ENCODE data around the gene DOCK2.

The DOCK2 gene

DNA sequence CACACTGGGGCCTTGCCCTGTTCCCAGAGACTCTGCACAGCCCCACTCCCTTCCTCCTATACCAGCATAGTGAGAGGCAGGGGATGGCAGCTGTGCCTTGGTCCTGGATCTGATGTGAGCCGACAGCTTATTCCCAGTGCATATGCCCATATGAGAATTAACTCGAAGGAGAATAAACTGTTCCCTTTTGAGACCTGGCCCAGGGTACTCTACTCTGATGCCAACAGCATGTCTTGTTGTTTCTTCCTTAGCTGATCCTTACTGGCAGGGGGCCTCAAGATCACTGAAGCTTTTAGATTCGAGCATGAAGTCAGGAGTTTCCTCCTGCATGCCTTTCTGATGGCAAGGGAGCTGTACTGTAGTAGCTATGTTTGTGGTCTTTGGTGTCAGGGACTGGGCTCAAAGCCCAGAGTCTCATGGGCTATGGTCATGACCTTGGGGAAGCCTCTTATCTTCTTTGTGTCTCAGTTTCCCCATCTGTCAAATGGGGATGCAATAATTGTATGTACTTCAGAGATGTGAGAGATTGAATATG lies 57.1 kb downstream of the DOCK2 start:
- H3K27me3 Mint-ChIP-seq (ENCODE audit: low read depth, poor library complexity), result peaks cover 44% of the 10 kb centered on the region
- H3K27ac Mint-ChIP-seq, result no peak overlapping the region
- H3K4me1 Mint-ChIP-seq, result peaks cover 15% of the 10 kb centered on the region
- no peak overlapping the region for H3K4me3 Mint-ChIP-seq
- DNase-seq, result no peak
- H3K36me3 Mint-ChIP-seq (ENCODE audit: low read depth), result no peaks in the 10 kb centered on the region
- H3K9me3 Mint-ChIP-seq, result no peaks in the 10 kb centered on the region
- TF ChIP-seq, protein P1, sequence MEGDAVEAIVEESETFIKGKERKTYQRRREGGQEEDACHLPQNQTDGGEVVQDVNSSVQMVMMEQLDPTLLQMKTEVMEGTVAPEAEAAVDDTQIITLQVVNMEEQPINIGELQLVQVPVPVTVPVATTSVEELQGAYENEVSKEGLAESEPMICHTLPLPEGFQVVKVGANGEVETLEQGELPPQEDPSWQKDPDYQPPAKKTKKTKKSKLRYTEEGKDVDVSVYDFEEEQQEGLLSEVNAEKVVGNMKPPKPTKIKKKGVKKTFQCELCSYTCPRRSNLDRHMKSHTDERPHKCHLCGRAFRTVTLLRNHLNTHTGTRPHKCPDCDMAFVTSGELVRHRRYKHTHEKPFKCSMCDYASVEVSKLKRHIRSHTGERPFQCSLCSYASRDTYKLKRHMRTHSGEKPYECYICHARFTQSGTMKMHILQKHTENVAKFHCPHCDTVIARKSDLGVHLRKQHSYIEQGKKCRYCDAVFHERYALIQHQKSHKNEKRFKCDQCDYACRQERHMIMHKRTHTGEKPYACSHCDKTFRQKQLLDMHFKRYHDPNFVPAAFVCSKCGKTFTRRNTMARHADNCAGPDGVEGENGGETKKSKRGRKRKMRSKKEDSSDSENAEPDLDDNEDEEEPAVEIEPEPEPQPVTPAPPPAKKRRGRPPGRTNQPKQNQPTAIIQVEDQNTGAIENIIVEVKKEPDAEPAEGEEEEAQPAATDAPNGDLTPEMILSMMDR (IDR thresholded peaks at IDR 0.05), result no peak

DNA sequence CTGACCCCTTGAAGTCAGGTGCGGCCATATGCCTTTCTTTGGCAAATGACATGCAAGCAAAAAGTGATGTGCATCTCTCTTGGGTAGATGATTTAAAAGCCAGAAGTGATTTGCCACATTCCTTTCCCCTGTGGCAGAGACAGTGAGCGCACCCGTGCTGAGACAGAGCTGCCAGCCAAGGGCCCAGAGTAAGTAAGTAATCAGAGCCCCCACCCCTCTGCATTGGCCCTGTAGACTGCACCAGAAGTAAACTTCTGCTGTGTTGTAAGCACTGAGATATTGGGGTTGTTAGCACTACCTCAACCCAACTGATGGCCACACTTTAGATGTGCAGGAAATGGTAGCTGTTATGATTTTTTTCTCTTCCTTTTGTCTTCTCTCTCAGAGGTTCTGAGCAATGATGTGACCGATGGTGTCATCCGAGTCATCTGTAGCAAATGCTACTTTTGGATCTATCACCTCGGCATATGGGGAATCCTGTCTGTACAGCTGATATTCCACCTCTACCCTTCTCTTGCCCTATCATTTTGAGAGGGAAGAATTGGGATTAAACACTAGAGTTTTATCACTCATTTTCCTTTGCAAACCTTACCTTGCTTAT lies 58.0 kb downstream of the DOCK2 start:
- Mint-ChIP-seq H3K27ac (no peak overlapping the region), H3K36me3 (ENCODE audit: low read depth) (no peaks in the 10 kb centered on the region), H3K4me3 (no peak overlapping the region), H3K4me1 (peaks cover 15% of the 10 kb centered on the region), H3K9me3 (no peaks in the 10 kb centered on the region), H3K27me3 (ENCODE audit: low read depth, poor library complexity) (peaks cover 40% of the 10 kb centered on the region)
- TF ChIP-seq, protein P1 (IDR thresholded peaks at IDR 0.05), result no peak
- DNase-seq, result no peak

- Mint-ChIP-seq H3K4me1 (peaks cover 15% of the 10 kb centered on the region), H3K27me3 (ENCODE audit: low read depth, poor library complexity) (peaks cover 33% of the 10 kb centered on the region), H3K9me3 (no peaks in the 10 kb centered on the region), H3K36me3 (ENCODE audit: low read depth) (no peaks in the 10 kb centered on the region), H3K4me3 (no peak overlapping the region), H3K27ac (no peak overlapping the region)
- no peak for DNase-seq
- TF ChIP-seq, protein P1 (IDR thresholded peaks at IDR 0.05), result no peak
Measured at GRCh38 chr5:169695919-169696490, 58.9 kb downstream of the DOCK2 start.

DNA sequence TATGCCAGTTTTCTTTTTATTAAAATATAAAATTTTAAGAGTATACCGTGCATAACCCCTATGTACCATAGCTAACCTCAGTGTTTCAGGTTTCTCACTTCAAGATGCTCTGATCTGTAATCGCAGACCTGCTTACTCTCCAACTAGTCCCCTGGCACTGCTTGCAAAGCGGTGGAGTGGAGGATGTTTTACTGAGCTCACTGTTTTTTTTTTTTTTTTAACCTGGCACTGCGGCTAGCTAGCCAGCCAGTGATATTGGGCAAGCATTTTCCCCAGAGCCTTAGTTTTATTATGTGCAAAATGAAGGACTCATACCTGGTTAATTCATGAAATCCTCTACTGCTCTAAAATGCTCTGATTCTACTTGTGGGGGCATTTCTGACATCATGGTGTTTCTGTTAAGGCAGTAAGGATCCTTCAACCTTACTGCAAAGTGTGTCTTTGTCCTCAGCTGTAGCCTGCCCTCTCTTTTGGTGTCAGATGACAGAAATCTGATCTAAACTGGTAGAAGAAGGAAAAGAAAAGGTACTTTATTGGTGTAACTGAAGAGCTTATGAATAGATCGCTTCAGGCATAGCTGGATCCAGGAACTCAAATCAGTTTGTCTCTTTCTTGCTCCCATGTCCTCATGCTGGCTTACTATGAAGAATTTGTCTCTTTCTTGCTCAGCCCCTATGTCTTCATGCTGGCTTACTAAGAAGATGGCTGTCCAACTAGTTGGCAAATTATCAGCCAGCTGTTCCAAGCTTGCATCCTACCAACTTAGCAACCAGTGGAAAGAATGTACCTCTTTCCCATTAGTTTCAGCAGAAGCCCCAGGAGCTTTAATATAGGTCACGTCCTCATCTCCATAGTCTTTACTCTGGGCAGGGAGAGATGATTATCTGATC lies 59.8 kb downstream of the DOCK2 start:
- peaks cover 28% of the 10 kb centered on the region for H3K27me3 Mint-ChIP-seq (ENCODE audit: low read depth, poor library complexity)
- TF ChIP-seq, protein P1 (IDR thresholded peaks at IDR 0.05), result no peak
- H3K4me1 Mint-ChIP-seq, result peaks cover 18% of the 10 kb centered on the region
- no peaks in the 10 kb centered on the region for H3K9me3 Mint-ChIP-seq
- no peak overlapping the region for H3K27ac Mint-ChIP-seq
- no peak overlapping the region for H3K4me3 Mint-ChIP-seq
- H3K36me3 Mint-ChIP-seq (ENCODE audit: low read depth), result no peaks in the 10 kb centered on the region
- DNase-seq, result no peak

GRCh38 chr5:169697511-169697890 lies 60.4 kb downstream of the DOCK2 start:
- no peak for DNase-seq
- Mint-ChIP-seq H3K27ac (no peak overlapping the region), H3K4me1 (peaks cover 24% of the 10 kb centered on the region), H3K4me3 (no peak overlapping the region), H3K9me3 (no peaks in the 10 kb centered on the region), H3K27me3 (ENCODE audit: low read depth, poor library complexity) (peaks cover 28% of the 10 kb centered on the region), H3K36me3 (ENCODE audit: low read depth) (no peaks in the 10 kb centered on the region)
- TF ChIP-seq, protein P1 (IDR thresholded peaks at IDR 0.05), result no peak

Measured in nephron progenitor cell (in vitro differentiated cells).